ENCODE results near the gene HILPDA. TPM values are rescaled to one million over a fixed set of nuclear protein-coding genes. Genes with fewer than 3 reads are reported as not detected.

The HILPDA gene
- total and polyA plus RNA-seq, 2 of the 4 experiments (the other 2 are of a cell fraction): 31.2 to 35.6 TPM

GRCh38 chr7:128430207-128430606 lies 25.5 kb upstream of the HILPDA start:
- no peak overlapping the region for H2BK20ac ChIP-seq (ENCODE audit: low read depth, low read length)
- dilution Hi-C loops (cut with HindIII; ENCODE audit: low sequenced_read_pairs, unreplicated experiment): no loop called here
- ChIA-PET POLR2A (ENCODE audit: unreplicated experiment) (no interaction called here), CTCF (no interaction called here)
- H3K56ac ChIP-seq (ENCODE audit: extremely low read depth, insufficient read depth, low read length): no peak overlapping the region
- H4K91ac ChIP-seq (ENCODE audit: insufficient read depth, low read depth, low read length): no peak overlapping the region
- H3K23ac ChIP-seq (ENCODE audit: low read depth, low read length): no peak overlapping the region
- TF ChIP-seq SMC3 (IDR thresholded peaks at IDR 0.05; ENCODE audit: low read depth, low read length) (no peak), MAFK (IDR thresholded peaks at IDR 0.05; ENCODE audit: low read depth, low read length) (no peak), MAZ (IDR thresholded peaks at IDR 0.05; ENCODE audit: borderline replicate concordance, low read depth, low read length) (no peak), ELK1 (IDR thresholded peaks at IDR 0.05; ENCODE audit: borderline replicate concordance, low read depth, low read length) (no peak), BHLHE40 (IDR thresholded peaks at IDR 0.05; ENCODE audit: low read depth, low read length) (no peak), NFE2L2 (IDR thresholded peaks at IDR 0.05; ENCODE audit: low read depth, low read length) (no peak), RCOR1 (IDR thresholded peaks at IDR 0.05; ENCODE audit: insufficient replicate concordance, low read length) (no peak), FOS (IDR thresholded peaks at IDR 0.05; ENCODE audit: low read depth, low read length) (no peak), POLR2A (IDR thresholded peaks at IDR 0.05; ENCODE audit: low read depth, low read length) (no peak), MXI1 (IDR thresholded peaks at IDR 0.05; ENCODE audit: borderline replicate concordance, low read depth, low read length) (no peak), CHD1 (IDR thresholded peaks at IDR 0.05; ENCODE audit: low read depth, low read length) (no peak), CTCF (conservative IDR thresholded peaks at IDR 0.05; ENCODE audit: low read depth, low read length) (no peak), RFX5 (IDR thresholded peaks at IDR 0.05; ENCODE audit: low read depth, low read length) (no peak), CEBPB (IDR thresholded peaks at IDR 0.05; ENCODE audit: low read depth, low read length) (no peak), RAD21 (IDR thresholded peaks at IDR 0.05; ENCODE audit: low read length) (no peak)
- TF ChIP-seq, protein P1, sequence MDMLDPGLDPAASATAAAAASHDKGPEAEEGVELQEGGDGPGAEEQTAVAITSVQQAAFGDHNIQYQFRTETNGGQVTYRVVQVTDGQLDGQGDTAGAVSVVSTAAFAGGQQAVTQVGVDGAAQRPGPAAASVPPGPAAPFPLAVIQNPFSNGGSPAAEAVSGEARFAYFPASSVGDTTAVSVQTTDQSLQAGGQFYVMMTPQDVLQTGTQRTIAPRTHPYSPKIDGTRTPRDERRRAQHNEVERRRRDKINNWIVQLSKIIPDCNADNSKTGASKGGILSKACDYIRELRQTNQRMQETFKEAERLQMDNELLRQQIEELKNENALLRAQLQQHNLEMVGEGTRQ (IDR thresholded peaks at IDR 0.05; ENCODE audit: low read depth, low read length): no peak
- 50% methylated on average over 2 of the region's 3 CpGs; no CpG with 5 or more reads in 1 of the 2 experiments for WGBS, 2 experiments (ENCODE audit: extremely low coverage in 2 of 2, insufficient read length in 1 of 2)
- no peaks in the 10 kb centered on the region for H3K79me1 ChIP-seq (ENCODE audit: low read depth in 1 of 2, low read length in 2 of 2)
- intact Hi-C loops (cut with micrococcal nuclease): no loop called here
- no peaks in the 10 kb centered on the region for H3K9me1 ChIP-seq (ENCODE audit: insufficient read depth, low read length)
- H3K27me3 ChIP-seq (ENCODE audit: control insufficient read depth, insufficient read depth, low read length): peaks cover 21% of the 10 kb centered on the region
- H3K4me2 ChIP-seq (ENCODE audit: low read depth, low read length): no peak overlapping the region
- no peak overlapping the region for H2AK5ac ChIP-seq (ENCODE audit: low read depth, low read length)
- no peak overlapping the region for H2BK15ac ChIP-seq (ENCODE audit: low read depth, low read length)
- H3K14ac ChIP-seq (replicated peaks; ENCODE audit: low read depth, low read length): no peak overlapping the region
- H4K8ac ChIP-seq (ENCODE audit: low read depth in 2 of 2, low read length in 2 of 2): no peak overlapping the region
- in situ Hi-C loops (cut with MboI; ENCODE audit: low sequenced_read_pairs): no loop called here
- H2BK5ac ChIP-seq (ENCODE audit: low read depth, low read length, poor library complexity, severe bottlenecking): no peak overlapping the region
- H3K18ac ChIP-seq (ENCODE audit: low read depth, low read length): no peak overlapping the region
- no peak overlapping the region for H3K4me3 ChIP-seq (ENCODE audit: insufficient read depth, low read depth, low read length)
- H3K9ac ChIP-seq (ENCODE audit: low read depth, low read length): no peak overlapping the region
- BruUV-seq (replicated peaks): no TSS peak
- H4K5ac ChIP-seq (ENCODE audit: low read depth, low read length): no peak overlapping the region
- H4K20me1 ChIP-seq (ENCODE audit: insufficient read depth, low read length): no peaks in the 10 kb centered on the region
- no peaks in the 10 kb centered on the region for H3K9me3 ChIP-seq (ENCODE audit: control insufficient read depth, insufficient read depth, low read length)
- no peak overlapping the region for H3K4ac ChIP-seq (ENCODE audit: low read depth, low read length)
- H3K4me1 ChIP-seq (ENCODE audit: control insufficient read depth, insufficient read depth, low read length): no peaks in the 10 kb centered on the region
- ATAC-seq (ENCODE audit: low read depth): no peak
- H3K36me3 ChIP-seq (ENCODE audit: control insufficient read depth, insufficient read depth, low read length): no peaks in the 10 kb centered on the region
- H3K27ac ChIP-seq (ENCODE audit: insufficient read depth, low read length): no peak overlapping the region
- H2BK120ac ChIP-seq (ENCODE audit: low read depth, low read length): no peak overlapping the region
- DNase-seq: no peak
- no peak overlapping the region for H2AFZ ChIP-seq (replicated peaks; ENCODE audit: low read length, poor library complexity)
- no peak overlapping the region for H2AK9ac ChIP-seq (replicated peaks; ENCODE audit: low read depth, low read length, poor library complexity)

Data from IMR-90 (cell line).